Osteocyte (in vitro differentiated cells): ENCODE measurements around the gene HEPACAM. TPM values are rescaled to one million over a fixed set of nuclear protein-coding genes. Genes with fewer than 3 reads are reported as not detected.

Experiments used
- DNase-seq: peaks from one replicate; pipeline ENCODE4 v3.0.0; 2021; ENCODE audit warnings: mixed read lengths; ENCODE audit not compliant: unreplicated experiment; ENCODE audit errors: extremely low spot score
- H3K27ac Mint-ChIP-seq: one replicate; pipeline ENCODE4 v1.8.0; 2021; ENCODE audit warnings: mild to moderate bottlenecking, mixed read lengths; ENCODE audit not compliant: unreplicated experiment
- H3K27me3 Mint-ChIP-seq: one replicate; pipeline ENCODE4 v1.8.0; 2021; ENCODE audit warnings: mixed read lengths; ENCODE audit not compliant: unreplicated experiment
- H3K36me3 Mint-ChIP-seq: one replicate; pipeline ENCODE4 v1.8.0; 2021; ENCODE audit warnings: mixed read lengths; ENCODE audit not compliant: unreplicated experiment
- H3K4me1 Mint-ChIP-seq: one replicate; pipeline ENCODE4 v1.8.0; 2021; ENCODE audit warnings: mixed read lengths; ENCODE audit not compliant: unreplicated experiment
- H3K4me3 Mint-ChIP-seq: one replicate; pipeline ENCODE4 v1.8.0; 2021; ENCODE audit warnings: mild to moderate bottlenecking, moderate library complexity, mixed read lengths; ENCODE audit not compliant: unreplicated experiment
- H3K9me3 Mint-ChIP-seq: one replicate; pipeline ENCODE4 v1.8.0; 2021; ENCODE audit warnings: mixed read lengths; ENCODE audit not compliant: unreplicated experiment
- CTCF ChIP-seq: fragments of 200-600 bp; sonication (generic); IDR thresholded peaks from 2 replicates; pipeline ENCODE4 v1.5.0; 2021; ENCODE audit warnings: antibody characterized with exemption, mild to moderate bottlenecking, moderate library complexity
- total RNA-seq: library from RNA; stranded (reverse); gene quantifications from 2 replicates; pipeline ENCODE4 v1.2.1, GENCODE V29; 2021

The HEPACAM gene
- total RNA-seq, 1 donor from 2014 or later, result not detected

DNA sequence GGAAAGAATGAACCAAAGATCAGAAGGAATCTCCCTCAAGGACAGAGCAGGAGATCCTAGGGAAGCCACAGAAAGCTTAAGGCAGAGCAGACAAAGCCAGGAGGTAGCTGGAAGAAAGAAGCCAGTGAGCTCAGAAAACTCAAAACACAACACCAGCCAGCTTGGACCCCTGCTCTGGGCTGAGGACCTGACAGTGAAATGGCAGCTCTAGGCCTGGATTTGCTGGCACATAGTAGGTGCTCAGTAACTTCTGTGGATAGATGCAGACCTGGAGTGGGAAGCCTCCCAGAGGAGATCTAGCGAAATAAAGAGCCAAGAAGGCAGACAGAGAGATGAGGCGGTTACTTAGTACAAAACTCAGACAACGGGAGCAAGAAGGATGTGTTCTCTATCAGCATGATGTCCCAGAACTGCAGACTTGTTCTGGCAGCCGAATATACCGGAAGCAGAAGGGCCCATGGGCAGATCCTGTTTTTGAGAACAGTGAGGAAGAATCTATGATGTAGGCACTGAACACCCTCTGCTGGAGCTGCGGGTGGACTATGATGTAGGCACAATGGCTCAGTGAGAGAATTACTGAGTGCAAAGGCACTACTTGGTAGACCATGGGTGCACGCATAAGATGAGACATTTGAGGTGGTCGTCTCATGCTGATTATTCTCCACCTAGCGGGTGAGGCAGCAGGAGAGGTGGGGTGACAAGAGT lies 42.9 kb downstream of the HEPACAM start:
- Mint-ChIP-seq H3K27me3 (peaks cover 7% of the 10 kb centered on the region), H3K9me3 (no peaks in the 10 kb centered on the region), H3K36me3 (no peaks in the 10 kb centered on the region), H3K4me3 (no peak overlapping the region), H3K27ac (no peak overlapping the region), H3K4me1 (peaks cover 6% of the 10 kb centered on the region)
- no peak for TF ChIP-seq CTCF
- DNase-seq, result peak; percentile 68

- no peaks in the 10 kb centered on the region for H3K9me3 Mint-ChIP-seq
- TF ChIP-seq CTCF, result no peak
- H3K27ac Mint-ChIP-seq, result no peak overlapping the region
- peaks cover 9% of the 10 kb centered on the region for H3K27me3 Mint-ChIP-seq
- no peak for DNase-seq
- H3K4me3 Mint-ChIP-seq, result no peak overlapping the region
- H3K36me3 Mint-ChIP-seq, result no peaks in the 10 kb centered on the region
- peaks cover under 1% of the 10 kb centered on the region for H3K4me1 Mint-ChIP-seq
Measured at GRCh38 chr11:124892146-124892545, 43.7 kb downstream of the HEPACAM start.

DNA sequence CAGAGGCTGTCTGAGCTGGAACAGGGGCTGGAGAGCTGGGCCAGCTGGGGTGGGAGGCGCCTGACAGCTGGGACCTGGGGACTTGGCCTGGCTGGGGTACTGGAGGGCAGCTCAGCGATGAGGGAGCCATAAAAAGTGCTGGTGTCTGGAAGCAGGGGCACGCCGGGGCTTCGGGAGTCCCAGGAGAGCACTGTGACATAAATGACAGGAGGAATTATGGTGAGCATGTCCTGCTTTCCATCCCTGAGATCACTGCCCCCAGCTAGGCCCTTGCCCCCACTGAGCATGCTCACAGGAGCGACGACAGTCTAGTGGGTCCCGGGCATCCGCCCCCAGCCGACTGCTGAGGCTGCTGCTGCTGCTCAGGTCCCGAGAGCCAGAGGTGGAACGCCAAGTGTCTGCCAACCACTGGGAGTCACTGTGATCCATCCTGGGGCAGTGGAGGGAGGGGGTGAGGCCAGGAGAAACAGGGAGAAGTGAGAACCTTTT lies 44.4 kb downstream of the HEPACAM start:
- H3K4me1 Mint-ChIP-seq, result no peaks in the 10 kb centered on the region
- no peak overlapping the region for H3K27ac Mint-ChIP-seq
- no peaks in the 10 kb centered on the region for H3K36me3 Mint-ChIP-seq
- DNase-seq, result peak; percentile 78
- TF ChIP-seq CTCF, result no peak
- peaks cover 9% of the 10 kb centered on the region for H3K27me3 Mint-ChIP-seq
- no peak overlapping the region for H3K4me3 Mint-ChIP-seq
- H3K9me3 Mint-ChIP-seq, result no peaks in the 10 kb centered on the region

GRCh38 chr11:124890683-124891372 lies 45.0 kb downstream of the HEPACAM start:
- Mint-ChIP-seq H3K4me3 (no peak overlapping the region), H3K36me3 (no peaks in the 10 kb centered on the region), H3K9me3 (no peaks in the 10 kb centered on the region), H3K4me1 (no peaks in the 10 kb centered on the region), H3K27ac (no peak overlapping the region), H3K27me3 (peaks cover 9% of the 10 kb centered on the region)
- DNase-seq, result peak; percentile 44
- TF ChIP-seq CTCF, result no peak

DNA sequence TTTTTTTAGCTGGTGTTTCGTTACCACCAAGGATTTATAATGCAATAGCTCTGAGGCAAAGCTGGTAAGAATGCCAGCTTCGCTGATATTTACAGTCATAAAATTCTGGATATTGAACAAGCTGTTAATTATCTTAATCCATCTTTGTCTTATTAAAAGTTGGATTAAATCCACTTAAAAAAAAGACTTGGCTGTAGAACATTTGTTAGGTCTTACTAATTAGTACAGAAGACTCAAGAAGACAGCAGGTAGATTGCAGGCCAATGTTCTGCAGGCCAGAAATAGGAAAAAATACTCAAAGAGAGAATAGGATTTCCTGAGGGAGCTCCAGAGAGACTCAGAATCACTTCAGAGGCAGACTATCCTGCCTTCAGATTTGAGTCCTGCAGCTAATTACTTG lies 45.7 kb downstream of the HEPACAM start:
- no peak overlapping the region for H3K4me3 Mint-ChIP-seq
- no peaks in the 10 kb centered on the region for H3K36me3 Mint-ChIP-seq
- H3K9me3 Mint-ChIP-seq, result no peaks in the 10 kb centered on the region
- no peak for DNase-seq
- no peaks in the 10 kb centered on the region for H3K4me1 Mint-ChIP-seq
- H3K27ac Mint-ChIP-seq, result no peak overlapping the region
- H3K27me3 Mint-ChIP-seq, result peaks cover 9% of the 10 kb centered on the region
- no peak for TF ChIP-seq CTCF
